ENCODE data around the gene GPR15LG.

DNA sequence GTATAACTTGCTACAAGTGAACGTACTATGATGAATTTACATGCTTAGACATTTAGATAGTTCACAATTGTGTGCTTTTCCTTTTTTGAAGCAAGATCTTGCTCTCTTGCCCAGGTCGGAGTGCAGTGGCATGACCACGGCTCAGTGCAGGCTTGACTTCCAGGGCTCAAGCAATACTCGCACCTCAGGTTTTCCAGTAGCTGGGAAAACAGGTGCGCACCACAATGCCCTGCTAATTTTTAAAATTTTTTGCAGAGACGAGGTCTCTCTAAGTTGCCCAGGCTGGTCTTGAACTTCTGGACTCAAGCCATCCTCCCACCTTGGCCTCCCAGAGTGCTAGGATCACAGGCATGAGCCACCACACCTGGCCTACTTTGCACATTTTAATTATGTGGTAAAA is 1.8 kb downstream of the GPR15LG start:
- TF ChIP-seq EZH2 (IDR thresholded peaks at IDR 0.05; ENCODE audit: insufficient read depth, poor library complexity, severe bottlenecking) (no peak), EZH2phosphoT487 (IDR thresholded peaks at IDR 0.05; ENCODE audit: insufficient read depth, low read depth) (no peak)
